HG03469 (cell line): Measurements from ENCODE around the gene MAST4.
"Not testable (repeated sequence)": the region's sequence is repeated elsewhere in the genome, so short reads cannot be mapped to it uniquely, and the experiment has no call there.

ENCODE experiments used
- ATAC-seq: cut with Tn5 transposase; IDR thresholded peaks from one replicate; pipeline ENCODE4 v1.9.1; 2021; ENCODE audit warnings: mild to moderate bottlenecking, moderate library complexity, moderate number of reproducible peaks; ENCODE audit not compliant: unreplicated experiment

Gene MAST4

GRCh38 chr5:66805514-66806430 lies 209.6 kb downstream of the MAST4 start:
- no peak for ATAC-seq

- ATAC-seq: no peak
Observed at GRCh38 chr5:66807743-66808142, 211.6 kb downstream of the MAST4 start.

- no peak for ATAC-seq
Observed at GRCh38 chr5:66808663-66809062, 212.5 kb downstream of the MAST4 start.

GRCh38 chr5:66810151-66810550 lies 214.0 kb downstream of the MAST4 start:
- no peak for ATAC-seq

- ATAC-seq: no peak
Observed at GRCh38 chr5:66810848-66811261, 214.7 kb downstream of the MAST4 start.

GRCh38 chr5:66812291-66812690 lies 216.1 kb downstream of the MAST4 start:
- no peak for ATAC-seq

GRCh38 chr5:66813306-66813705 lies 217.1 kb downstream of the MAST4 start:
- ATAC-seq: no peak

- no peak for ATAC-seq
Observed at GRCh38 chr5:66814146-66814991, 218.2 kb downstream of the MAST4 start.

- no peak for ATAC-seq
Observed at GRCh38 chr5:66818304-66818934, 222.2 kb downstream of the MAST4 start.

GRCh38 chr5:66818935-66819328 lies 222.7 kb downstream of the MAST4 start:
- ATAC-seq: no peak

GRCh38 chr5:66820630-66821207 lies 224.5 kb downstream of the MAST4 start:
- no peak for ATAC-seq

- no peak for ATAC-seq
Observed at GRCh38 chr5:66821688-66822429, 225.7 kb downstream of the MAST4 start.

GRCh38 chr5:66822906-66823305 lies 226.7 kb downstream of the MAST4 start:
- not testable (repeated sequence) for ATAC-seq

GRCh38 chr5:66824476-66824875 lies 228.3 kb downstream of the MAST4 start:
- ATAC-seq: no peak

GRCh38 chr5:66826263-66826662 lies 230.1 kb downstream of the MAST4 start:
- no peak for ATAC-seq

- no peak for ATAC-seq
Observed at GRCh38 chr5:66826696-66827095, 230.5 kb downstream of the MAST4 start.

- no peak for ATAC-seq
Observed at GRCh38 chr5:66828046-66828547, 231.9 kb downstream of the MAST4 start.

- peak; percentile 57 for ATAC-seq
Observed at GRCh38 chr5:66828548-66829357, 232.6 kb downstream of the MAST4 start.

- ATAC-seq: no peak
Observed at GRCh38 chr5:66829358-66829674, 233.1 kb downstream of the MAST4 start.
